ENCODE measurements around the gene VMP1. TPM values are rescaled to one million over a fixed set of nuclear protein-coding genes. Genes with fewer than 3 reads are reported as not detected.

Gene VMP1
- total RNA-seq, 1 experiment from 2014 or later: 107 TPM

DNA sequence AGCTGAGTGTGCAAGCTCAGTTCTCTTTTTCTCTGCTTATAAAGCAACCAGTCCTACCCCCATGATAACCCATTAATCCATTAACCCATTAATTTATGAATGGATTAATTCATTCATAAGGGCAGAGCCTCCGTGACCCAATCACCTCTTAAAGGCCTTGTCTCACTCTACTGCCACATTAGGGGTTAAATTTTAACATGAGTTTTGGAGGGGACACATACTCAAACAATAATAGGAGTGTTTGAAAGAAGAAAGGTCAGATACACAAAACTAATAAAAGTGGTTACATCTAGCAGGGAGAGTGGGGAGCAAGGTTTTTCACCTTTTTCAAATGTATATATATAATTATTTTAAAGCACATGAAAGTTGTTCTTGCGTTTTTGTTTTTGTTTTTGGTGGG, 6.8 kb downstream of the VMP1 start:
- ChIA-PET POLR2A (ENCODE audit: low non-redundant PET) (no interaction called here), CTCF (no interaction called here)
- Histone ChIP-seq H3K4me1 (ENCODE audit: insufficient read depth, low read length, poor library complexity, severe bottlenecking) (peaks cover 10% of the 10 kb centered on the region), H3K4me3 (ENCODE audit: low read depth, low read length, poor library complexity, severe bottlenecking) (no peak overlapping the region), H3K27ac (ENCODE audit: low read depth, low read length, poor library complexity, severe bottlenecking) (no peak overlapping the region), H3K36me3 (ENCODE audit: insufficient read depth, low read length, poor library complexity, severe bottlenecking) (no peaks in the 10 kb centered on the region), H3K27me3 (replicated peaks; ENCODE audit: insufficient read depth, low read depth, low read length, poor library complexity) (no peaks in the 10 kb centered on the region), H3K9me3 (ENCODE audit: low read depth, low read length, poor library complexity, severe bottlenecking) (no peaks in the 10 kb centered on the region)
- no TSS peak for BruUV-seq (replicated peaks)
- no peak for TF ChIP-seq EZH2 (IDR thresholded peaks at IDR 0.05; ENCODE audit: borderline replicate concordance, low read depth, low read length, poor library complexity, severe bottlenecking)
- TF ChIP-seq, protein P1, sequence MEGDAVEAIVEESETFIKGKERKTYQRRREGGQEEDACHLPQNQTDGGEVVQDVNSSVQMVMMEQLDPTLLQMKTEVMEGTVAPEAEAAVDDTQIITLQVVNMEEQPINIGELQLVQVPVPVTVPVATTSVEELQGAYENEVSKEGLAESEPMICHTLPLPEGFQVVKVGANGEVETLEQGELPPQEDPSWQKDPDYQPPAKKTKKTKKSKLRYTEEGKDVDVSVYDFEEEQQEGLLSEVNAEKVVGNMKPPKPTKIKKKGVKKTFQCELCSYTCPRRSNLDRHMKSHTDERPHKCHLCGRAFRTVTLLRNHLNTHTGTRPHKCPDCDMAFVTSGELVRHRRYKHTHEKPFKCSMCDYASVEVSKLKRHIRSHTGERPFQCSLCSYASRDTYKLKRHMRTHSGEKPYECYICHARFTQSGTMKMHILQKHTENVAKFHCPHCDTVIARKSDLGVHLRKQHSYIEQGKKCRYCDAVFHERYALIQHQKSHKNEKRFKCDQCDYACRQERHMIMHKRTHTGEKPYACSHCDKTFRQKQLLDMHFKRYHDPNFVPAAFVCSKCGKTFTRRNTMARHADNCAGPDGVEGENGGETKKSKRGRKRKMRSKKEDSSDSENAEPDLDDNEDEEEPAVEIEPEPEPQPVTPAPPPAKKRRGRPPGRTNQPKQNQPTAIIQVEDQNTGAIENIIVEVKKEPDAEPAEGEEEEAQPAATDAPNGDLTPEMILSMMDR (conservative IDR thresholded peaks at IDR 0.05; ENCODE audit: low read depth, low read length): no peak
- DNase-seq (ENCODE audit: low spot score): no peak
- intact Hi-C loops (cut with micrococcal nuclease; ENCODE audit: unreplicated experiment): no loop called here

DNA sequence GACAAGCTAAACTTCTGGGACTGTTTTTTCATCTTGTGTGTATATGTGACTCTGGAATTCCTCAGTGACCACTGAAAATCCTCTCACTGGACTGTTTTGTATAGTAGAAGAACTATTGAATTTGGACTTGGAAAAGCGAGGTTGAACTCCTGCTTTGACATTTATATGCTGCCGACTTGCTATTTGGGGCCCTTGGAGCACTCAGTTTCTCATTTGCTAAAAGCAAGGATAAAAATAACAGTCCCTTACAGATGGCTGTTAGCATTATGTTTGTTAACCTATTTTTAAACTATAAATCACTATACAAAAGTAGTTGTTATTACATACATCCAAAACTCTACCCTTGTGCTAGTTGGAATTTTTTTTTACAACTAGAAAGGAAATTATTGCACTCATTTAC, 9.0 kb downstream of the VMP1 start:
- ChIA-PET POLR2A (ENCODE audit: low non-redundant PET) (no interaction called here), CTCF (interaction anchor here (0.5 kb wide), 1 partner anchor 115 kb away, joined by 5 read pairs; no protein-coding TSS in a partner anchor)
- TF ChIP-seq, protein P1 (conservative IDR thresholded peaks at IDR 0.05; ENCODE audit: low read depth, low read length): no peak
- no peak for TF ChIP-seq EZH2 (IDR thresholded peaks at IDR 0.05; ENCODE audit: borderline replicate concordance, low read depth, low read length, poor library complexity, severe bottlenecking)
- no TSS peak for BruUV-seq (replicated peaks)
- Histone ChIP-seq H3K27ac (ENCODE audit: low read depth, low read length, poor library complexity, severe bottlenecking) (no peak overlapping the region), H3K4me3 (ENCODE audit: low read depth, low read length, poor library complexity, severe bottlenecking) (no peak overlapping the region), H3K36me3 (ENCODE audit: insufficient read depth, low read length, poor library complexity, severe bottlenecking) (no peaks in the 10 kb centered on the region), H3K9me3 (ENCODE audit: low read depth, low read length, poor library complexity, severe bottlenecking) (no peaks in the 10 kb centered on the region), H3K27me3 (replicated peaks; ENCODE audit: insufficient read depth, low read depth, low read length, poor library complexity) (no peaks in the 10 kb centered on the region), H3K4me1 (ENCODE audit: insufficient read depth, low read length, poor library complexity, severe bottlenecking) (peaks cover 6% of the 10 kb centered on the region)
- intact Hi-C loops (cut with micrococcal nuclease; ENCODE audit: unreplicated experiment): no loop called here
- DNase-seq (ENCODE audit: low spot score): no peak

DNA sequence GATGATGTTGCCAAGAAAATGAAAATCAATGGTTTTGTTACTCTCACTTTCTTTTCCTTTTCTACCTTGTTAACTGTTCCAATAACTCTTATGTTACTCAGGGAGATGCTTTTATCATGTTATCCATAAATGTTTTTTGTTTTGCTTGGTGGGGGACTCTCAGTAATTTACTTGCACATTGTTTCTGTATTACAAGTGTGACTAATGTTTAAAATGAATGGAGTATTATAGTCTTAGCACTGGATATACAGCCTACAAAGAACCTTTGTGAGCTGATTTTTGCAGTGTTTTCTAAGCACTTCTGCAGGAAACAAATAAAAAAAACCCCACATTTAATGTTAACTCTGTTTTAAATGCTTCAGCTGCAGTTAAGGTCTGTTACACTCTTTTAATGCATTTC, 12.1 kb downstream of the VMP1 start:
- no peak overlapping the region for H3K4me3 ChIP-seq (ENCODE audit: low read depth, low read length, poor library complexity, severe bottlenecking)
- TF ChIP-seq EZH2 (IDR thresholded peaks at IDR 0.05; ENCODE audit: borderline replicate concordance, low read depth, low read length, poor library complexity, severe bottlenecking): no peak
- TF ChIP-seq, protein P1 (conservative IDR thresholded peaks at IDR 0.05; ENCODE audit: low read depth, low read length): no peak
- peaks cover 6% of the 10 kb centered on the region for H3K4me1 ChIP-seq (ENCODE audit: insufficient read depth, low read length, poor library complexity, severe bottlenecking)
- ChIA-PET CTCF (no interaction called here), POLR2A (ENCODE audit: low non-redundant PET) (no interaction called here)
- BruUV-seq (replicated peaks): no TSS peak
- intact Hi-C loops (cut with micrococcal nuclease; ENCODE audit: unreplicated experiment): no loop called here
- no peaks in the 10 kb centered on the region for H3K27me3 ChIP-seq (replicated peaks; ENCODE audit: insufficient read depth, low read depth, low read length, poor library complexity)
- no peaks in the 10 kb centered on the region for H3K9me3 ChIP-seq (ENCODE audit: low read depth, low read length, poor library complexity, severe bottlenecking)
- no peak overlapping the region for H3K27ac ChIP-seq (ENCODE audit: low read depth, low read length, poor library complexity, severe bottlenecking)
- no peak for DNase-seq (ENCODE audit: low spot score)
- no peaks in the 10 kb centered on the region for H3K36me3 ChIP-seq (ENCODE audit: insufficient read depth, low read length, poor library complexity, severe bottlenecking)

Data from A673 (cell line).